B cell (primary cell): ENCODE data around the gene SLC1A2.

Experiments
- CTCF ChIP-seq: fragments of 200-600 bp; IDR thresholded peaks from one replicate; pipeline ENCODE4 v1.8.0; 2022; ENCODE audit warnings: antibody characterized with exemption, mild to moderate bottlenecking
- EZH2 ChIP-seq: IDR thresholded peaks from 2 replicates; pipeline ENCODE4 v1.6.1; 2012; ENCODE audit warnings: borderline replicate concordance, low read depth, mild to moderate bottlenecking, moderate library complexity, low read length; ENCODE audit not compliant: insufficient read depth, poor library complexity, severe bottlenecking

DNA sequence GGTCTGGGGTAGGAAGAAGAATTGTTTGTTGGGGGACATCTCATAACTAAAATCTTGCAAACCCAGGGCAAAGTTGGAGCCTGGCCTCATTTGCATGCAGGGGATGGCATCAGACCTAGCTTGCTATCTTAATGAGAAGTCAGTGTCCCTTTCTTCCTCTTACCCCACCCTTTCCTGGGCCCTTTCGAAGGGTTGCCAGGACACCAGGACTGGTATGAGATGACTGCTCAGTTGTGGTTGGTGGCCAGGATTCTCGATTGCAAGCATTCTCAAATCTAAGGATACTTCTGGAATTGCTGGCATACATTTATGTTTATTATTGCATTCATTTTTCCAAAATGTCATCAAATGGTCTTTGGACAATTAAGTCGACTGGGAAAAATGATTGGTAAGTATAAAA, 131.0 kb downstream of the SLC1A2 start:
- TF ChIP-seq CTCF (no peak), EZH2 (no peak)
